ENCODE measurements around the gene FHDC1.

FHDC1 gene

GRCh38 chr4:153022241-153022715 lies 86.2 kb downstream of the FHDC1 start:
- TF ChIP-seq, protein P1, sequence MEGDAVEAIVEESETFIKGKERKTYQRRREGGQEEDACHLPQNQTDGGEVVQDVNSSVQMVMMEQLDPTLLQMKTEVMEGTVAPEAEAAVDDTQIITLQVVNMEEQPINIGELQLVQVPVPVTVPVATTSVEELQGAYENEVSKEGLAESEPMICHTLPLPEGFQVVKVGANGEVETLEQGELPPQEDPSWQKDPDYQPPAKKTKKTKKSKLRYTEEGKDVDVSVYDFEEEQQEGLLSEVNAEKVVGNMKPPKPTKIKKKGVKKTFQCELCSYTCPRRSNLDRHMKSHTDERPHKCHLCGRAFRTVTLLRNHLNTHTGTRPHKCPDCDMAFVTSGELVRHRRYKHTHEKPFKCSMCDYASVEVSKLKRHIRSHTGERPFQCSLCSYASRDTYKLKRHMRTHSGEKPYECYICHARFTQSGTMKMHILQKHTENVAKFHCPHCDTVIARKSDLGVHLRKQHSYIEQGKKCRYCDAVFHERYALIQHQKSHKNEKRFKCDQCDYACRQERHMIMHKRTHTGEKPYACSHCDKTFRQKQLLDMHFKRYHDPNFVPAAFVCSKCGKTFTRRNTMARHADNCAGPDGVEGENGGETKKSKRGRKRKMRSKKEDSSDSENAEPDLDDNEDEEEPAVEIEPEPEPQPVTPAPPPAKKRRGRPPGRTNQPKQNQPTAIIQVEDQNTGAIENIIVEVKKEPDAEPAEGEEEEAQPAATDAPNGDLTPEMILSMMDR (IDR thresholded peaks at IDR 0.05; ENCODE audit: poor library complexity, severe bottlenecking): no peak
- Histone ChIP-seq H3K4me3 (ENCODE audit: severe bottlenecking) (no peak overlapping the region), H3K4me1 (ENCODE audit: insufficient read depth, poor library complexity, severe bottlenecking) (peaks cover 17% of the 10 kb centered on the region), H3K27me3 (ENCODE audit: insufficient read depth, poor library complexity, severe bottlenecking) (no peaks in the 10 kb centered on the region), H3K9me3 (ENCODE audit: severe bottlenecking) (no peaks in the 10 kb centered on the region), H3K27ac (ENCODE audit: poor library complexity, severe bottlenecking) (no peak overlapping the region), H3K36me3 (ENCODE audit: low read depth) (no peaks in the 10 kb centered on the region)
- no peak for DNase-seq (ENCODE audit: low spot score)
- ATAC-seq (ENCODE audit: low read depth): no peak

DNA sequence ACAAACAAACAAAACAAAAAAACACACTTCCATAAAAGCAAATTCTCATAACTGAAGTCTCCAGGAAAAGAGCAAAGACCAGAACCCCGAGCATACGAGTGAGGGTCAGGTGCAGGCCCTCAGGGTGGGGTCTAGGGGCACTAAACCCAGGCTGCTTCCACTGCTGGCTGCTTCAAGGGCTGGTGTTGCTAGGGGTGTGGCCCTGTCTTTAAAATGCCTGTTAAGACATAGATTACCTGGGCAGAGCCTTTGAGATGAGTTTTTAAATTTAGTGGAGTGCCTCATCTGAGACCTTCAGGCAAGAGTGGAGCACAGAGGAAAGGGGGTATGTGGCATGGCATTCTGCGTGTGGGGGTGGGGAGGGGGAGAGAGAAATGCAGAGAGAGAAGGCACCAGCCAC lies 87.0 kb downstream of the FHDC1 start:
- Histone ChIP-seq H3K4me1 (ENCODE audit: insufficient read depth, poor library complexity, severe bottlenecking) (peaks cover 17% of the 10 kb centered on the region), H3K27me3 (ENCODE audit: insufficient read depth, poor library complexity, severe bottlenecking) (no peaks in the 10 kb centered on the region), H3K27ac (ENCODE audit: poor library complexity, severe bottlenecking) (peak overlapping the region; percentile 61), H3K4me3 (ENCODE audit: severe bottlenecking) (no peak overlapping the region), H3K9me3 (ENCODE audit: severe bottlenecking) (no peaks in the 10 kb centered on the region), H3K36me3 (ENCODE audit: low read depth) (no peaks in the 10 kb centered on the region)
- TF ChIP-seq, protein P1 (IDR thresholded peaks at IDR 0.05; ENCODE audit: poor library complexity, severe bottlenecking): no peak
- DNase-seq (ENCODE audit: low spot score): no peak
- no peak for ATAC-seq (ENCODE audit: low read depth)

DNA sequence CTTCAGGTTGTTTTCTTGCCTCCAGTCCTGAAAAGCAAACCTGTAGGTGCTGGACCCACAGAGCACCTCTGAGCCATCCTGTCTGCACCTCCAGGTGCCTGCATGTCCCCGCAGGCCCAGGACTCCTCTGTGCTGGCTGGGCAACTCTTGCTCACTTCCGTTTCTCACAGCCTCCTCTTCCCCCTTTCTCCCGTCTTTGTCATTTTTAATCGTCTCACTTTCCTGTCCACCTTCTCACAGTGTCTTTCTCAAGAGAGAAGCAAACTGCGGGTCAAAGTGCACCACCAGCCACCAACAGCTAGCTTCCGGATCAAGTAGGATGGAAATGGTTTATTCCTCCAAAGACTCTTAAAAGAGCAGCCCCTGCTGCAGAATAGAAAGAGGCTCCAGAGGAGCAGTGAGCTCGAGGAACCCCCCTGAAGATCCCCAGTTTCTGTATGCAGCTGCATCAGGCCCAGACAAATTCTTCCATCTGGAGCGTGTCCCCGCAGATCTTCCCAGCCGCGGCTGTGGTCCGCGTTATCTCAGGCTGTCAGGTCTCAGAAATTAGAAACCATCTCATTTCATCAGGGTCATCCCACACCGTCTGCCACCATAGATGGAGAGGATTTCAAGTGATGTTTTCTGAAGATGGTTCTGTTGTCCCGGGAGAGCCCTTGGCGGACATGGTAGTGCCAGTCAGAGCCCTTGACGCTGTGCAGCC lies 87.7 kb downstream of the FHDC1 start:
- Histone ChIP-seq H3K27ac (ENCODE audit: poor library complexity, severe bottlenecking) (peak overlapping the region; percentile 61), H3K4me3 (ENCODE audit: severe bottlenecking) (no peak overlapping the region)

GRCh38 chr4:153024466-153024865 lies 88.3 kb downstream of the FHDC1 start:
- H3K4me3 ChIP-seq (ENCODE audit: severe bottlenecking): no peak overlapping the region
- ATAC-seq (ENCODE audit: low read depth): no peak
- TF ChIP-seq, protein P1 (IDR thresholded peaks at IDR 0.05; ENCODE audit: poor library complexity, severe bottlenecking): no peak
- no peaks in the 10 kb centered on the region for H3K27me3 ChIP-seq (ENCODE audit: insufficient read depth, poor library complexity, severe bottlenecking)
- no peaks in the 10 kb centered on the region for H3K36me3 ChIP-seq (ENCODE audit: low read depth)
- peak overlapping the region; percentile 61 for H3K27ac ChIP-seq (ENCODE audit: poor library complexity, severe bottlenecking)
- H3K9me3 ChIP-seq (ENCODE audit: severe bottlenecking): no peaks in the 10 kb centered on the region
- H3K4me1 ChIP-seq (ENCODE audit: insufficient read depth, poor library complexity, severe bottlenecking): peaks cover 17% of the 10 kb centered on the region
- DNase-seq (ENCODE audit: low spot score): no peak

More for the DNA sequence above, 87.7 kb downstream of the FHDC1 start:
- Histone ChIP-seq H3K36me3 (ENCODE audit: low read depth) (no peaks in the 10 kb centered on the region), H3K9me3 (ENCODE audit: severe bottlenecking) (no peaks in the 10 kb centered on the region), H3K4me1 (ENCODE audit: insufficient read depth, poor library complexity, severe bottlenecking) (peaks cover 17% of the 10 kb centered on the region), H3K27me3 (ENCODE audit: insufficient read depth, poor library complexity, severe bottlenecking) (no peaks in the 10 kb centered on the region)
- TF ChIP-seq, protein P1 (IDR thresholded peaks at IDR 0.05; ENCODE audit: poor library complexity, severe bottlenecking): no peak
- ATAC-seq (ENCODE audit: low read depth) (peak; percentile 99), DNase-seq (ENCODE audit: low spot score) (no peak)

GRCh38 chr4:153025406-153025805 lies 89.3 kb downstream of the FHDC1 start:
- peaks cover 17% of the 10 kb centered on the region for H3K4me1 ChIP-seq (ENCODE audit: insufficient read depth, poor library complexity, severe bottlenecking)
- DNase-seq (ENCODE audit: low spot score) (no peak), ATAC-seq (ENCODE audit: low read depth) (no peak)
- H3K9me3 ChIP-seq (ENCODE audit: severe bottlenecking): no peaks in the 10 kb centered on the region
- no peaks in the 10 kb centered on the region for H3K36me3 ChIP-seq (ENCODE audit: low read depth)
- H3K4me3 ChIP-seq (ENCODE audit: severe bottlenecking): no peak overlapping the region
- no peaks in the 10 kb centered on the region for H3K27me3 ChIP-seq (ENCODE audit: insufficient read depth, poor library complexity, severe bottlenecking)
- TF ChIP-seq, protein P1 (IDR thresholded peaks at IDR 0.05; ENCODE audit: poor library complexity, severe bottlenecking): no peak
- H3K27ac ChIP-seq (ENCODE audit: poor library complexity, severe bottlenecking): no peak overlapping the region

All from RWPE2 (cell line).